Mammary epithelial cell (primary cell): ENCODE results near the gene GTF2F1.

Source experiments
- EZH2 ChIP-seq: IDR thresholded peaks from 2 replicates; pipeline ENCODE4 v1.6.1; 2012; ENCODE audit warnings: low read length, inconsistent platforms, borderline replicate concordance
- TF ChIP-seq, protein P1 (sequence below), 2 donors: IDR thresholded peaks in 1 of 2; conservative IDR thresholded peaks in 1 of 2; 2 replicates each; pipeline ENCODE4 v1.5.1; 2011 to 2012; ENCODE audit warnings: inconsistent platforms in 2 of 2, low read length in 2 of 2, mild to moderate bottlenecking in 2 of 2, control low read depth in 1 of 2, low read depth in 1 of 2; ENCODE audit not compliant: insufficient read depth in 1 of 2; ENCODE audit errors: extremely low read depth in 1 of 2

DNA sequence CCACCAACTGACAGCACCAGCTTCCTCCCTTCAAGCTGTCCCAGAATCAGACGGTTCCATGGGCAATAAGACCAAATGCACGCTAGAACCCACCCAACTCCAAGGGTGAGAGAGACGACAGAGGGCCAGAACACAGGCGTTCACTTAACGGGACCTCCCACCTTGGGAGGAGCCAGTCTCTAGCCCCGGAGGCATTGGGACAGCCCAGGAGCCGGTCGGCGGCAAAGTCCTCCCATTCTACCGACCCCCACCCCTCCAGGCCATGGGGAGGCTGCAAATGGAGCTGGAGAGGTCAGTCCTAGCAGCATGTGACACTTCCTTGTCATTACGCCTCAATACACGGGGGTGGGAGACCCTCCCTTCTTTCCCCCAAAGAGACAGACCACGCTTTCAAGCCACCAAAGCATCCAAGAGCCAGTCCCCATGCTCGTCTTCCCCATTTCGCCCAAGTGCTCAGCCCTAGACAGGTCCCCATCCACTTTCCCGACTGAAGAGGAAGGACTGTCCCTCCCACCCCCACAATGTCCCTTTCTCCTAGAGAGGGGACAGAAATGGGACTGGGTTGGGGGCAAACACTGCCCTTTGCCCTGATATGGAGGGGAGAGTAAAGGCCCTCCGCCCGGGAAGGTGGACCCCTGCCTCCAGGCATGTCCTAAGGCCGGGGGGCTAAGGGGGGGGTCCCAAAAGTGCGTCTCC, 30.7 kb upstream of the GTF2F1 start:
- TF ChIP-seq, protein P1, sequence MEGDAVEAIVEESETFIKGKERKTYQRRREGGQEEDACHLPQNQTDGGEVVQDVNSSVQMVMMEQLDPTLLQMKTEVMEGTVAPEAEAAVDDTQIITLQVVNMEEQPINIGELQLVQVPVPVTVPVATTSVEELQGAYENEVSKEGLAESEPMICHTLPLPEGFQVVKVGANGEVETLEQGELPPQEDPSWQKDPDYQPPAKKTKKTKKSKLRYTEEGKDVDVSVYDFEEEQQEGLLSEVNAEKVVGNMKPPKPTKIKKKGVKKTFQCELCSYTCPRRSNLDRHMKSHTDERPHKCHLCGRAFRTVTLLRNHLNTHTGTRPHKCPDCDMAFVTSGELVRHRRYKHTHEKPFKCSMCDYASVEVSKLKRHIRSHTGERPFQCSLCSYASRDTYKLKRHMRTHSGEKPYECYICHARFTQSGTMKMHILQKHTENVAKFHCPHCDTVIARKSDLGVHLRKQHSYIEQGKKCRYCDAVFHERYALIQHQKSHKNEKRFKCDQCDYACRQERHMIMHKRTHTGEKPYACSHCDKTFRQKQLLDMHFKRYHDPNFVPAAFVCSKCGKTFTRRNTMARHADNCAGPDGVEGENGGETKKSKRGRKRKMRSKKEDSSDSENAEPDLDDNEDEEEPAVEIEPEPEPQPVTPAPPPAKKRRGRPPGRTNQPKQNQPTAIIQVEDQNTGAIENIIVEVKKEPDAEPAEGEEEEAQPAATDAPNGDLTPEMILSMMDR (conservative IDR thresholded peaks at IDR 0.05 in 1 of 2, IDR thresholded peaks at IDR 0.05 in 1 of 2; ENCODE audit: extremely low read depth in 1 of 2, insufficient read depth in 1 of 2, low read depth in 1 of 2, low read length in 2 of 2) = no peak
- TF ChIP-seq EZH2 = no peak
